Hematopoietic multipotent progenitor cell treated with erythropoietin and hydrocortisone succinate and interleukin-3 and kit ligand, for 17 days (in vitro differentiated cells): ENCODE measurements around the gene NT5DC2.

ENCODE experiments used
- DNase-seq: peaks from one replicate; pipeline ENCODE4 v3.0.0-alpha.2; 2015; ENCODE audit warnings: low spot score

The NT5DC2 gene

DNA sequence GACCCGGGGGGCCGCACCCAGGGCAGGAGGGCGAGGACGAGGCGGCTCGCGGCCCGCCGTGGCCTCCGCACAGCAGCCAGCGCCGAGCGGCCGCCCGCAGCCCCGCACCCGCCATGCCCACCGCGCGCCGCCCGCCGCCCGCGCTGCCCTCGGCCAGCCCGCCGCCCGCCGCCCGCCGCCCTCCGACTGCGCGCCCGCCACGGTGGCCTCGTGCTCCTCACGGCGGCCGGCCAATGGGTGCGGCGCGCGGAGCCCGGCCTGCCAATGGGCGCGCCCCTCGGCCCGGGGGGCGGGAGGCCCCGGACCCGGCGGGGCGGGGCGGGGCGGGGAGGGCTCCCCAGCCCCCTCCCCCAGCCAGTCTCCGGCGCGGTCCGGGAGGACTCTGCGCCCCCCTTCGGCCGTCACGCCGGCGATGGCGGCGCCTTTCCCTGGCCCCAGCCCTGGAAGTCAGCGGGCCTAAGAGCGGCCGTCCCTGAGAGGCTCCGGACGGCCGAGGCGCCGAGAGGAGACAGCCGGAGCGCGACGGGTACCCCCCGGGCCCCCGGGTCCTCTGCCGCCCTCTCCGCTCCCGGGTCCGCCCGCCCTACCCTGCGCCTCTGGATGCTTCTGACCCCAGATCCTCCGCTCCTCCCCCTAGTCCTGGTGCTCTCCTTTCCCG is at the start of gene NT5DC2:
NT5DC2 (minus strand) TSS at position 235 of the 658 bp plus-strand sequence; CDS start at position 115, 120 bp downstream.
- peak; percentile 57 for DNase-seq

DNA sequence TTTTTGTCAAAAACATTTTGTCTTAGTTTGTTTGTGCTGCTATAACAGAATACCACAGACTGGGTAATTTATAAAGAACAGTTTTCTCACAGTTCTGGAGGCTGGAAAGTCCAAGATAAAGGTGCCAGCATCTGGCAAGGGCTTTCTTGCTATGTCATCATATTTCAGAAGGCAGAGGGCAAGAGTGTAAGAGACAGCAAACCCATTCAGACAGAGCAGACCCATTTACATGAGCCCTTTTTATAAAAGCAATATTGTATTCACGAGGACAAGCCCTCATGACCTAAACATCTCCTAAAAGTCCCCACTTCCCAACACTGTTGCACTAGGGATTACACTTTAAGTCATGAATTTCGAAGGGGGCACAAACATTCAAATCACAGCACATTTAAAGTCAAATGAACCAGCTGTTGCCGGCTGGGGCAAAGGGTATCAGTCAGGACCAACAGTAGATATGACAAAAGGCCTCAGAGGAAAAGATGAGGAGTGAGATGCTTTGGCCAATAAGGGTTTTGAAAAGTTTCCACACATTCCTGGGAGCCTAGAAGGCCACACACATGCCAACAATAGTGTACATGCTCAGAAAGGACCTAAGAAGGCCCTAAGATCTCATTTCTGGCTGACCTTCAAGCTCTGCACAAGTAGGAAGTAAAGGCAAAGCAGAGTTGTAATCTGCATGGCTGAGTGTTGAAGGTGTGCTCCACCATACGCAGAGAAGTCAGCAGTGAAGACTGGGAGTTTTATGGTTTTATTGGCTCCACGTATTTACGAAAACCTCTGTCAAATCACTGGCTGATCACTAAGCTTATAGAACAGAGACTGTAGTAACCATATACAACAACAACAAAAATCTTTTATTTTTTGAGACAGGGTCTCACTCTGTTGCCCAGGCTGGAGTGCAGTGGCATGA is 40.7 kb upstream of the NT5DC2 start:
- no peak for DNase-seq

DNA sequence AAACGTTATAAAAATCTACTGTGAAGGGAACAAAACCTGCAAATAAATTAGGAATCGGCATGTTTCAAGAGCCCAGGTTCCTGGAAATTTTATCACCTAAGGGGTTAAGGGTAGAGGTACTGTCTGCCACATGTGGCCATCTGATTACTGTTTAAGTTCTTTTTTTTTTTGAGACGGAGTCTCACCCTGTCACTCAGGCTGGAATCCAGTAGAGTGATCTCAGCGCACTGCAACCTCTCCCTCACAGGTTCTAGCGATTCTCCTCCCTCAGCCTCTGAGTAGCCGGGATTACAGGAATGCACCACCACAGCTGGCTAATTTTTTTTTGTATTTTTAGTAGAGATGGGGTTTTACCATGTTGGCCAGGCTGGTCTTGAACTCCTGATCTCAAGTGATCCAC is 38.6 kb upstream of the NT5DC2 start:
- DNase-seq: no peak

- DNase-seq: no peak
These were observed 36.4 kb upstream of the NT5DC2 start for GRCh38 chr3:52570076-52570475.

GRCh38 chr3:52568069-52568468 is 34.4 kb upstream of the NT5DC2 start:
- DNase-seq: no peak

DNA sequence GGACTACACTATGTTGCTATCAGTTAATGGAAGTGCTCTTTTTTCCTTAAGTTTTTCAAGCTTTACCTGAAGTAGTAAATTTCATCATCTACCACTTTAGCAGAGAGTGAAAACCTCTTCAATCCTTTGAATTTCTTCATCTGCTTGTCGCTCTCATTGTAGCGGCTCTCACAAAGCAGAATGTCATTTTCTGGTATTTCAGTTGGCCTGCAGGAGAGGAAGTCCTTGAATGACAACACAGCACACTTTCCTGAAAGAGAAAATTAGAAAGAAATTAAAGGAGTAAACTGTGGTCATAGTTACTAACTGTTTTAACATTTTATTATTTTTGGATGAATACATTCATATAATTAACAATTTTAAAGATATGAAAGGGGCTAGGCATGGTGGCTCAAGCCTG is 30.3 kb upstream of the NT5DC2 start:
- DNase-seq: no peak

DNA sequence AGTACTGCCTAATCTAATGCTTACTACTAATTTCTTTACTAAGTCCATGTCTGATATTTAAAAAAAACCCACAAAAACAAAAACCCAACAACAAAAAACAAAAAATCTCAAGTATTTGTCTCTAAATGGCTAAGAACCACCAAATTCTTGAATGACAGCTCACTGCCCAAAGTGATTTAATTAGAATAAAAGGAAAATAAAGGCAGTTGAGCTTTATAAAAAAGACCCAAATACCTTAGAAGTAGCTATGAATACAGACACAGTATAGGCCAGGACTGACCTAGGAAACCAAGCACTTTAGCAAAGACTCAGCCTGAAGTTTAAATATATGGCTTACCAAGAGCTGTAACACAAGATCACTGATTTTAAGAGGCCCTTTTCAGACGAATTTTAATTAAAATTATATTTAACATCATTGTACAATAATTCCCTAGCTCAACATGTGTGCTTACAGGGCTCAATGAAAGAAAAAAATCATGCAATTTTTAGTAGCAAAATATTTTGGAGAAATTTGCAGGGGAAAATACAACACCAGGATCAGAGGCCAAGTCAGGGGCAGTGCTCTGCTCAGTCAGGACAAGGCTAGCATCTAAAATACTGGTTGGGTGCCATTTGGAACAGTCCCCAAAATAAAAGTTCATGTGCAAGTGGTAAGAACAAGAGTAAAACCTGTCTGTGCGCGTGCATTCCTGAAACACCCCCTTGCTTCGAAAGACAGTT is 27.5 kb upstream of the NT5DC2 start:
- no peak for DNase-seq

GRCh38 chr3:52558436-52558835 is 24.8 kb upstream of the NT5DC2 start:
- DNase-seq: no peak

GRCh38 chr3:52557011-52557960 is 23.6 kb upstream of the NT5DC2 start:
- no peak for DNase-seq

- DNase-seq: no peak
These were observed 21.4 kb upstream of the NT5DC2 start for GRCh38 chr3:52555056-52555455.

DNA sequence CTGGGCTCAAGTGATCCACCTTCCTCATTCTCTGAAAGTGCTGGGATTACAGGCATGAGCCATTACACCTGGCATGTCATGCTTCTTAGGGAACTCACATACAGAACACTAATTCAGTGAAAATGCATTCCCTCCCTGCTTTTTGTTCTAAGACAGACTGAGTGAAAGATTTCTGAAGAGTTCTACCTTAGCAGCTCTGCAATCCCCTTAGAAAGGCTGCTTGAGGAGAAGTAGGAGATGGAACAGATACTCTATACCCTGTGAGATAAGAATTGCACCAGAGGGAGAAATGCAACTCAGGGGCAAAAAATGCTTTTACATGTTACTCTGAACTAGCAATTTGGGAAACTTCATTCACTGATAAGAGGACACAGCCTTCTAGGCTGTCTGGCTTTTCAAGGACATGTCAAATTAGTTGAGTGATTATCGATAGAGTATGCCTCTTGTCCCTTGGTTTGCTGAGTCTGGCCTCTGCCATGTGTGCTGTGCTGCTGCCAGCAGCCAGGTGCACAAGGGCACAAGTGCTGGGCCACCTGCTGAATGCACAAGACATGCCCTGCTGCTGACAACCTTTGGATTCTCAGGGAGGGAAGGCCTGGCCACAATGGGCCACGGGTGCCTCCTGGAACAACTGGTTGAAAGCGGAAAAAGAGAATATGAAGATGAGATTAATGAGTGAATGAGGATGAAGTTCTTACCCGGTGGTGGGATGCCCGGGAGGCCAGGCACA is 20.5 kb upstream of the NT5DC2 start:
- DNase-seq: no peak

DNA sequence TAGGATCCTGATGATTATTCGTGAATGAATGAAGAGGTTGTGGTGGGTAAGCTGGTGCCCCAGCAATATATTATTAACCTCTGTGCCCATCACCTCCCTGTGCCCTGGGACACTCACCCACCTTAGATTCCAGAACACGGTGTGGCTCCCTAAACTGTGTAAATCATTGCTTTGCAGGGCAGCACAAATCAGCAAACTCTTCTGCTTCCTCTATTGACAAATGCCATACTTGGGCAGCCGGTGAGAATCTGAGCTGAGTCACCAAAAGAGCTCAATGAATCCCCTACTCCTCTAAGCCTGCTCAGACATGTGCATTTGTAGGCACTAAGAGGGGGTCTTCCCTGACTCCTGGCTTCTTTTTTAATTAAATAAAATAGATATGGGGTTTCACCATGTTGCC is 18.4 kb upstream of the NT5DC2 start:
- DNase-seq: no peak

GRCh38 chr3:52551118-52551517 is 17.5 kb upstream of the NT5DC2 start:
- no peak for DNase-seq

DNA sequence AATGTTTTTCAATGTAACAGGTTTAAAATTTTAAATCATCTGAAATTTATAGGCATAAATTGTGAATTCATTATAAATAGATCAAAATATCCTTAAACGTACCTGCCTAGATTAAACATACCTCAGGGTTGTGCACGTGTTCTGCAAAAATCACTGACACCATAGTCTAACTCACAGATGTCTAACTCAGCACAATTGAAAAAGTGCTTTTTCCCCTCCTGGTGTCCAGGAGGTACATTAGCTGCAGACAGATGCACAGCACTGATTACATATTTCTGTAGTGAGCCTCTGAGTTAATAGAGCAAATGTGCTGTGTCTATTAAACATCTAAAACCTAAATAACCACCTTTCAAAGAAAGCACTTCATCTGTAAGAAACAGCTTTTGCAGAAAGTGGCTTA is 13.5 kb upstream of the NT5DC2 start:
- no peak for DNase-seq

GRCh38 chr3:52546111-52546901 is 12.6 kb upstream of the NT5DC2 start:
- no peak for DNase-seq

GRCh38 chr3:52544937-52545336 is 11.3 kb upstream of the NT5DC2 start:
- no peak for DNase-seq

DNA sequence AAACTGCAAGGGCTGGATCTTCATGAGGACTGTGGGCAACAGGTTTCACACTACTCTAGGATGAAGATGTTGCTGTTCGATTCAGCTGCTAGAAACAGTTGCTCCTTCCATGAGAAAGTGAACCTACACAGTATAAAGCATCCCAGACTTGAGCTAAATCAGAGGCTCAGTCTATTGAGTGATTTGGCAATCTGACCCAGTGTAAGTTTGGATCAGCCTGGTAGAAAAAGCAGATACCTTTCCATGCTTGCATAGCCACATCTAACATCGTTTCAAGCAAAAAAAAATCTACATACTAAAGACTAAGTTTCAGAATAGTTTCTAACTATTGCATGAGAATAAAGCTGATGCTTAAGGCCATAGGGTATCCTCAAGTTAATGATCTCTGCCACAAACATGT is 7.4 kb upstream of the NT5DC2 start:
- DNase-seq: no peak

DNA sequence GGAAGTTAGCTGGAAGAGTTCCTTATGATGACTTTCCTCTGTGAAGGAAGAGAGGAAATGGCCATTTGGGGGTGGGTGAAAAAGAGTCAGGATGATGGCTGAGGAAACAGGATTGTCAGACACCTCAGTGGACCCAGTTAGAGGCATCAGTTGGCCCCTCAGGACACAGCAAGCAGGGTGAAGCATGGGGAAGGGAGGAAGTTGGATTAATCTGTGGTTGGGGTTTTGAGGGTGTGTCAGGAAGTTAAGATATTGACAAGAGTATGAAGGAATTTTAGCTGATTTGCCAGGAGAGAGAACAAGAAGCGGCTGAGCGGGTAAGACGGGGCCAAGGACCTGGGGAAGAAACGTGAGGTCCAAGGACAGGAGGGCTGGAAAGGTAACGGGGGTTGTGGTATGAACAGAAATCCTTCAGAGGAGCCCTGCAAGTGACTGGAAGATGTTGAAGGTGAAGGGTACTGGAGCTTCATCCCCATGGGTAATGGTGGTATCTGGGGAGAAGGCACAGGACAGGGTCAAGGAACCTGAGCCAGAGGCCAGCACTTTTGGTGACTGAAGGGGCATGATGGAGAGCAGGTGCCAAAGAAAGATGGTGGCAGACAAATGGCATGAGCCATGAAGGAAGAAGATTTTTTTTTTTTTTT is 5.5 kb upstream of the NT5DC2 start:
- DNase-seq: no peak

DNA sequence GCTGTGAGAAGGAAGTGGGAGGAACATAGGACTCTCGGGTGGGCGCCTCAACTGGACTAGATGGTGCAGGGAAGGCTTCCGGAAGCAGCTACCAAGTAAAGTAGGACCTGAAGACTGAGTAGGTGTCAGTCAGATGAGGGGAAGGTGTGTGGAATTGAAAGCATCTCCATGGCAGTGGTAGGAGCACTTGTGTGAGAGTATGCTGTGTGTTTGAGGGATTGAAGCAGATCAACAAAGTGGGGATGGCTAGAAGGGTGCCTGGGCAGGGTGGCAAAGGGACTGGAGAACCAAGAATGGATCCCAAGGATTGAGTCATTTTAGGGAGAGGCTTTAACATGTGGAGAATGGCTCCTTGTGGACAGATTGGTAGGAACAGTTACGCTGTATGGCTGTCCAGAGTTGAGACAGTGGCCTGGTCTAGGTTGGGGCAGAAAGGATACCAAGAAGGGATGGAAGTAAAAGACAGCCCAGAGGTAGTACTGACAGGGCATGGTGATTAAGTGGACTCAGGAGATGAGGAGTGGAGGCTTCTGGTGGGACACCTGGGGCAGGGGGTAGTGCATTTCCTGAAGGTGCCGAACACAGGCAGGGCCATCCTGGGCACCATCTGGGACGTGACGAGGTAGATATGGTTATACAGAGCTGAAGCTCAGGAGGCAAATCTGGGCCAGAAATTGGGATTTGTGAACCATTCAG is 4.2 kb upstream of the NT5DC2 start:
- DNase-seq: no peak
